MM.1S (cell line): Measurements from ENCODE around the gene KHDRBS2.

Experiments used
- DNase-seq: peaks from one replicate; pipeline ENCODE4 v3.0.0-alpha.2; 2015
- H2AFZ ChIP-seq: fragments of 300-600 bp; sonication (generic); 2 replicates; pipeline ENCODE4 v1.6.0; 2016; ENCODE audit warnings: antibody characterized with exemption, low read length
- H3F3A ChIP-seq: fragments of 300-600 bp; sonication (generic); 2 replicates; pipeline ENCODE4 v1.6.1; 2016; ENCODE audit warnings: mild to moderate bottlenecking, antibody characterized with exemption, low read length, moderate library complexity, mixed read lengths; ENCODE audit not compliant: insufficient read depth
- H3K27ac ChIP-seq: fragments of 300-600 bp; sonication (generic); 2 replicates; pipeline ENCODE4 v1.5.1; 2016; ENCODE audit warnings: mild to moderate bottlenecking, low read length
- H3K27me3 ChIP-seq: fragments of 300-600 bp; sonication (generic); replicated peaks from 2 replicates; pipeline ENCODE4 v1.6.0; 2016; ENCODE audit warnings: low read length; ENCODE audit not compliant: insufficient read depth
- H3K36me3 ChIP-seq: fragments of 300-600 bp; sonication (generic); replicated peaks from 2 replicates; pipeline ENCODE4 v1.6.1; 2016; ENCODE audit warnings: mild to moderate bottlenecking, low read length, mixed read lengths; ENCODE audit not compliant: insufficient read depth
- H3K4me1 ChIP-seq: fragments of 300-600 bp; sonication (generic); 2 replicates; pipeline ENCODE4 v1.6.1; 2016; ENCODE audit warnings: low read length, mixed read lengths
- H3K4me2 ChIP-seq: fragments of 300-600 bp; sonication (generic); 2 replicates; pipeline ENCODE4 v1.6.0; 2016; ENCODE audit warnings: low read depth, low read length
- H3K4me3 ChIP-seq: fragments of 300-600 bp; sonication (generic); 2 replicates; pipeline ENCODE4 v1.5.1; 2016; ENCODE audit warnings: low read length, mixed read lengths
- H3K79me2 ChIP-seq: fragments of 300-600 bp; sonication (generic); 2 replicates; pipeline ENCODE4 v1.6.1; 2016; ENCODE audit warnings: mixed run types, low read length, mixed read lengths
- H3K9ac ChIP-seq: fragments of 300-600 bp; sonication (generic); 2 replicates; pipeline ENCODE4 v1.6.1; 2016; ENCODE audit warnings: low read length, mixed read lengths
- H3K9me2 ChIP-seq: fragments of 300-600 bp; sonication (generic); replicated peaks from 2 replicates; pipeline ENCODE4 v1.6.1; 2016; ENCODE audit warnings: mild to moderate bottlenecking, low read length, mixed read lengths; ENCODE audit not compliant: insufficient read depth
- H3K9me3 ChIP-seq: fragments of 300-600 bp; sonication (generic); replicated peaks from 2 replicates; pipeline ENCODE4 v1.6.1; 2016; ENCODE audit warnings: mild to moderate bottlenecking, low read length, mixed read lengths; ENCODE audit not compliant: insufficient read depth
- H4K20me1 ChIP-seq: fragments of 300-600 bp; sonication (generic); 2 replicates; pipeline ENCODE4 v1.6.1; 2016; ENCODE audit warnings: mild to moderate bottlenecking, low read length, moderate library complexity, mixed read lengths; ENCODE audit not compliant: insufficient read depth
- CTCF ChIP-seq: fragments of 300-600 bp; sonication (generic); IDR thresholded peaks from 2 replicates; pipeline ENCODE4 v1.5.1; 2016; ENCODE audit warnings: antibody characterized with exemption, low read length, mixed read lengths
- EZH2 ChIP-seq: fragments of 300-600 bp; sonication (generic); optimal IDR thresholded peaks from 2 replicates; pipeline ENCODE3; 2017; ENCODE audit warnings: low read depth, mild to moderate bottlenecking, antibody characterized with exemption, low read length, mixed read lengths
- EZH2phosphoT487 ChIP-seq: fragments of 300-600 bp; sonication (generic); IDR thresholded peaks from 2 replicates; pipeline ENCODE4 v1.6.1; 2018; ENCODE audit warnings: antibody characterized with exemption, low read length

KHDRBS2 gene

DNA sequence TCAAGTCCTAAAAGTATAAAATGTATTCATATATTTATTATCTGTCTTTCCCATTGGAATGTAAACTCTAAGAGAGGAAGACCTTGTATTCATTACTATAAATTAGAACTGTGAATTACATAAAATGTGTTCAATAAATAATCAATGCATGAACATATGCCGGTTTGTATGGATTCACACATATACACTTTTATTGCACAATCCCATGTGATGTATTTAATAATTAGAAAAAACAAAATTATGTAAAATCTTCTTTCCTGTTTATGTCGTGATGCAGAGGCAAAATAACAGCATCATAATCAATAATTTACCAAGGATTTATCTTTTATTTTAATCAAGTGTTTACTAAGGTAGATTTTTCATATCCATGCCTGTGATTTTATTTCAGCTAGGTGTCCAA, 240.5 kb downstream of the KHDRBS2 start:
- Histone ChIP-seq H3K36me3 (no peaks in the 10 kb centered on the region), H3K4me1 (peaks cover 9% of the 10 kb centered on the region), H3F3A (no peaks in the 10 kb centered on the region), H3K4me3 (no peak overlapping the region), H3K9me2 (no peaks in the 10 kb centered on the region), H3K27ac (no peak overlapping the region), H2AFZ (no peak overlapping the region), H3K9ac (no peak overlapping the region), H3K4me2 (no peak overlapping the region), H3K9me3 (no peaks in the 10 kb centered on the region), H3K27me3 (no peaks in the 10 kb centered on the region), H3K79me2 (no peaks in the 10 kb centered on the region), H4K20me1 (no peaks in the 10 kb centered on the region)
- TF ChIP-seq CTCF, result no peak
- TF ChIP-seq EZH2, result no peak
- TF ChIP-seq EZH2phosphoT487, result no peak
- no peak for DNase-seq

- no peaks in the 10 kb centered on the region for H3K9me2 ChIP-seq
- peak; percentile 80 for DNase-seq
- H2AFZ ChIP-seq, result no peak overlapping the region
- H3K27ac ChIP-seq, result peak overlapping the region; percentile 37; the same call in 1 of the 2 replicates
- H3K4me2 ChIP-seq, result peak overlapping the region; percentile 13; the same call in 1 of the 2 replicates
- no peaks in the 10 kb centered on the region for H4K20me1 ChIP-seq
- H3K79me2 ChIP-seq, result no peaks in the 10 kb centered on the region
- no peak overlapping the region for H3K4me3 ChIP-seq
- H3K9ac ChIP-seq, result no peak overlapping the region
- H3K4me1 ChIP-seq, result peaks cover 9% of the 10 kb centered on the region
- TF ChIP-seq CTCF (no peak), EZH2 (no peak), EZH2phosphoT487 (no peak)
- no peaks in the 10 kb centered on the region for H3K27me3 ChIP-seq
- no peaks in the 10 kb centered on the region for H3K9me3 ChIP-seq
- no peaks in the 10 kb centered on the region for H3K36me3 ChIP-seq
- H3F3A ChIP-seq, result no peaks in the 10 kb centered on the region
These were observed 242.9 kb downstream of the KHDRBS2 start for GRCh38 chr6:62043084-62043483.

- no peaks in the 10 kb centered on the region for H3F3A ChIP-seq
- peak; percentile 10 for DNase-seq
- peak overlapping the region; percentile 37; the same call in 1 of the 2 replicates for H3K27ac ChIP-seq
- H3K79me2 ChIP-seq, result no peaks in the 10 kb centered on the region
- no peaks in the 10 kb centered on the region for H3K9me3 ChIP-seq
- TF ChIP-seq CTCF (no peak), EZH2 (no peak), EZH2phosphoT487 (no peak)
- no peaks in the 10 kb centered on the region for H4K20me1 ChIP-seq
- H2AFZ ChIP-seq, result no peak overlapping the region
- no peak overlapping the region for H3K4me3 ChIP-seq
- no peak overlapping the region for H3K9ac ChIP-seq
- H3K4me1 ChIP-seq, result peaks cover 9% of the 10 kb centered on the region
- H3K27me3 ChIP-seq, result no peaks in the 10 kb centered on the region
- H3K9me2 ChIP-seq, result no peaks in the 10 kb centered on the region
- H3K36me3 ChIP-seq, result no peaks in the 10 kb centered on the region
- H3K4me2 ChIP-seq, result peak overlapping the region; percentile 13; the same call in 1 of the 2 replicates
These were observed 243.6 kb downstream of the KHDRBS2 start for GRCh38 chr6:62042429-62042828.
